Left ventricle myocardium superior (tissue), 1 donor: Measurements from ENCODE around the gene MAPK14. TPM values are rescaled to one million over a fixed set of nuclear protein-coding genes. Genes with fewer than 3 reads are reported as not detected.

ENCODE experiments used
- ATAC-seq: fragments of 200-7000 bp; cut with Tn5 transposase; one replicate; pipeline ENCODE4 v1.9.1; 2020; ENCODE audit warnings: mild to moderate bottlenecking, moderate library complexity
- DNase-seq: peaks from one replicate; pipeline ENCODE4 v3.0.0-alpha.2; 2020
- intact Hi-C: fragments of 100-400 bp; cut with micrococcal nuclease; formaldehyde crosslinking; loops from one replicate; pipeline ENCODE4 v1.11.0; 2022
- total RNA-seq: library from RNA; stranded (reverse); fragmentation: NEBNext Ultra II Directional; extraction: Animal tissue kit (Norgen Biotek cat#: 25700); gene quantifications from one replicate; pipeline ENCODE4 v1.2.1, GENCODE V29; 2021
- donor health status: DM: no; HTN: yes; CAD: no; lungs with severe emphysema.

The MAPK14 gene
- total RNA-seq, 1 donor from 2014 or later: 27.3 TPM

- ATAC-seq (no peak), DNase-seq (no peak)
- intact Hi-C loops: loop anchor here (2.0 kb wide), 1 partner anchor 67 kb away; the partner anchor contains the start of gene MAPK14
Measured at GRCh38 chr6:36094238-36094637, 66.6 kb downstream of the MAPK14 start.

GRCh38 chr6:36094753-36095496 is 67.3 kb downstream of the MAPK14 start:
- peak; percentile 92 for DNase-seq
- ATAC-seq: peak; percentile 94
- intact Hi-C loops: loop anchor here (2.0 kb wide), 1 partner anchor 68 kb away; the partner anchor contains the start of gene MAPK14

GRCh38 chr6:36095497-36096391 is 68.1 kb downstream of the MAPK14 start:
- ATAC-seq (peak; percentile 16), DNase-seq (no peak)
- intact Hi-C loops: loop anchor here (2.0 kb wide), 1 partner anchor 69 kb away; the partner anchor contains the start of gene MAPK14

GRCh38 chr6:36098253-36098919 is 70.8 kb downstream of the MAPK14 start:
- ATAC-seq (no peak), DNase-seq (no peak)
- intact Hi-C loops: no loop called here

- DNase-seq: no peak
- peak; percentile 66 for ATAC-seq
- intact Hi-C loops: no loop called here
Measured at GRCh38 chr6:36098920-36099647, 71.5 kb downstream of the MAPK14 start.

GRCh38 chr6:36099869-36100483 is 72.4 kb downstream of the MAPK14 start:
- peak; percentile 39 for ATAC-seq
- DNase-seq: no peak
- intact Hi-C loops: no loop called here

- DNase-seq: no peak
- intact Hi-C loops: no loop called here
- ATAC-seq: no peak
Measured at GRCh38 chr6:36101691-36102090, 74.1 kb downstream of the MAPK14 start.

GRCh38 chr6:36102853-36103252 is 75.2 kb downstream of the MAPK14 start:
- ATAC-seq (no peak), DNase-seq (no peak)
- intact Hi-C loops: no loop called here

GRCh38 chr6:36104836-36105235 is 77.2 kb downstream of the MAPK14 start:
- ATAC-seq (peak; percentile 86), DNase-seq (no peak)
- intact Hi-C loops: no loop called here

- DNase-seq (no peak), ATAC-seq (no peak)
- intact Hi-C loops: no loop called here
Measured at GRCh38 chr6:36109092-36109491, 81.5 kb downstream of the MAPK14 start.

- ATAC-seq (peak; percentile 26), DNase-seq (no peak)
- intact Hi-C loops: no loop called here
Measured at GRCh38 chr6:36110050-36110449, 82.4 kb downstream of the MAPK14 start.

GRCh38 chr6:36110863-36111262 is 83.3 kb downstream of the MAPK14 start:
- DNase-seq (no peak), ATAC-seq (no peak)
- intact Hi-C loops: no loop called here

GRCh38 chr6:36111526-36111925 is 83.9 kb downstream of the MAPK14 start:
- intact Hi-C loops: no loop called here
- ATAC-seq (no peak), DNase-seq (no peak)

- no peak for DNase-seq
- intact Hi-C loops: no loop called here
Measured at GRCh38 chr6:36113049-36113448, 85.4 kb downstream of the MAPK14 start.

GRCh38 chr6:36113703-36114102 is 86.1 kb downstream of the MAPK14 start:
- ATAC-seq (peak; percentile 57), DNase-seq (no peak)
- intact Hi-C loops: no loop called here

More at GRCh38 chr6:36113049-36113448, 85.4 kb downstream of the MAPK14 start:
- no peak for ATAC-seq

- intact Hi-C loops: no loop called here
- no peak for DNase-seq
- no peak for ATAC-seq
Measured at GRCh38 chr6:36114798-36115408, 87.3 kb downstream of the MAPK14 start.

- ATAC-seq: no peak
Measured at GRCh38 chr6:36115412-36115811, 87.8 kb downstream of the MAPK14 start.

More at GRCh38 chr6:36115412-36115811, 87.8 kb downstream of the MAPK14 start:
- intact Hi-C loops: no loop called here
- no peak for DNase-seq
